AG09309 (cell line): ENCODE data around the gene GDF10.

Experiments used
- DNase-seq: peaks from one replicate; pipeline ENCODE4 v3.0.0-alpha.2; 2010; ENCODE audit warnings: low read depth
- H3K4me3 ChIP-seq: 2 replicates; pipeline ENCODE4 v1.5.1; 2011; ENCODE audit warnings: mild to moderate bottlenecking, low read depth, low read length, moderate library complexity; ENCODE audit not compliant: control insufficient read depth
- TF ChIP-seq, protein P1 (sequence below): IDR thresholded peaks from 2 replicates; pipeline ENCODE4 v1.5.1; 2011; ENCODE audit warnings: mild to moderate bottlenecking, low read depth, low read length, inconsistent platforms; ENCODE audit not compliant: insufficient read depth, control insufficient read depth; ENCODE audit errors: missing control alignments

Gene GDF10

GRCh38 chr10:47299611-47300428, at the start of gene GDF10:
TSS of gene GDF10 (plus strand) at chr10:47300197. CDS start at chr10:47300652, 455 bp downstream.
- no peak within 1 kb of the TSS for H3K4me3 ChIP-seq
- DNase-seq: no peak
- TF ChIP-seq, protein P1, sequence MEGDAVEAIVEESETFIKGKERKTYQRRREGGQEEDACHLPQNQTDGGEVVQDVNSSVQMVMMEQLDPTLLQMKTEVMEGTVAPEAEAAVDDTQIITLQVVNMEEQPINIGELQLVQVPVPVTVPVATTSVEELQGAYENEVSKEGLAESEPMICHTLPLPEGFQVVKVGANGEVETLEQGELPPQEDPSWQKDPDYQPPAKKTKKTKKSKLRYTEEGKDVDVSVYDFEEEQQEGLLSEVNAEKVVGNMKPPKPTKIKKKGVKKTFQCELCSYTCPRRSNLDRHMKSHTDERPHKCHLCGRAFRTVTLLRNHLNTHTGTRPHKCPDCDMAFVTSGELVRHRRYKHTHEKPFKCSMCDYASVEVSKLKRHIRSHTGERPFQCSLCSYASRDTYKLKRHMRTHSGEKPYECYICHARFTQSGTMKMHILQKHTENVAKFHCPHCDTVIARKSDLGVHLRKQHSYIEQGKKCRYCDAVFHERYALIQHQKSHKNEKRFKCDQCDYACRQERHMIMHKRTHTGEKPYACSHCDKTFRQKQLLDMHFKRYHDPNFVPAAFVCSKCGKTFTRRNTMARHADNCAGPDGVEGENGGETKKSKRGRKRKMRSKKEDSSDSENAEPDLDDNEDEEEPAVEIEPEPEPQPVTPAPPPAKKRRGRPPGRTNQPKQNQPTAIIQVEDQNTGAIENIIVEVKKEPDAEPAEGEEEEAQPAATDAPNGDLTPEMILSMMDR: no peak

GRCh38 chr10:47252093-47252780, 47.8 kb upstream of the GDF10 start:
- no peak overlapping the region for H3K4me3 ChIP-seq
- no peak for DNase-seq
- TF ChIP-seq, protein P1: no peak

GRCh38 chr10:47253030-47253637, 46.9 kb upstream of the GDF10 start:
- TF ChIP-seq, protein P1: no peak
- no peak overlapping the region for H3K4me3 ChIP-seq
- DNase-seq: no peak

- DNase-seq: no peak
- TF ChIP-seq, protein P1: no peak
- no peak overlapping the region for H3K4me3 ChIP-seq
These were observed 46.2 kb upstream of the GDF10 start for GRCh38 chr10:47253651-47254375.

DNA sequence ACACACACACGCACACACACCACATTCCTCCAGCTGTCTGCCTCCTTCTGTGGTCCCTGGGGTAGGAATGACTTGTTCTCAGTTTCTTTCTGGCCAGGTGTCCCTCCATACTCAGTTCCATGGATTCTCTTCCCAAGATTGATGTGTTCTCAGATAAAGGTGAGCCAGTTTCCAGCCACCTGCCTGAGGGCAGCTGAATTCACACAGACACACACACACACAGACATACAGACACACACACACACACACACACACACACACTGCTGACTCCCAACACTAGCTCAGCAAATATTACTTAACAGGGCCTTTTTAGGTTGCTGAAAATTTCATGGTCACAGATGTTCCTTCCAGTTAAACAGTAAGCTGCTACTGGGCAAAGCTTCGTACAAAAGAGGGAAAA, 45.4 kb upstream of the GDF10 start:
- H3K4me3 ChIP-seq: no peak overlapping the region
- TF ChIP-seq, protein P1: no peak
- DNase-seq: no peak
